GM19455 (cell line): Measurements from ENCODE around the gene NGRN.

Source experiments
- ATAC-seq: cut with Tn5 transposase; IDR thresholded peaks from one replicate; pipeline ENCODE4 v1.9.1; 2021; ENCODE audit not compliant: unreplicated experiment

The NGRN gene

DNA sequence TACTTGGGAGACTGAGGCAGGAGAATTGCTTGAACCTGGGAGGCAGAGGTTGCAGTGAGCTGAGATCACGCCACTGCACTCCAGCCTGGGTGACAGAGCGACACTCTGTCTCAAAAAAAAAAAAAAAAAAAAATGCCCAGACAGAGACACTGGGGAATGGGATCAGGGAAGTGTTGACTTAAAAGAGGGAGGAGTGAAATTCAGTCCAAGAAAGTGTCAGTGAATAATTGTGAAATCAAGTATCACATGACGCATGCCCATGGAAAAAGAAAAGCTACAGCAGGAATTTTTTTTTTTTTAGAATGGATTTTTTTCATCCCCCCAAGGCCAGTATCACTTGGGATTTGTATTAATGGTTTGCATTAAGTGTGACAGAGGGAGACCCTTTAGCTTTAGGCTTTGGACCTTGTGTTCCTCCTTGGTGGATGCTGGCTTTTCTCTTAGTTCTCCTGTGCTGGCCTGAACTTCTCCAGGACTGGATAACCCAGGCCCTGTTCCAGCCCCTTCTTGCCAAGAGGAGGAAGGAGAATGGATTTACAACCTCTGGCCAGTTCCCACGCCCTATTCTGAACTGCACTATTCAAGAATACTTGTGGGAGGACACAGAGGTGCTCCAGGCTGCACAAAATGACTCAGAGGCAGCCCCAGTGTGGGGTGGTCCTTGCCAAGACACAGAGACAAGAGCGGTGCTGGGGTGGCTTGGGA, 50.0 kb downstream of the NGRN start:
- ATAC-seq = no peak

DNA sequence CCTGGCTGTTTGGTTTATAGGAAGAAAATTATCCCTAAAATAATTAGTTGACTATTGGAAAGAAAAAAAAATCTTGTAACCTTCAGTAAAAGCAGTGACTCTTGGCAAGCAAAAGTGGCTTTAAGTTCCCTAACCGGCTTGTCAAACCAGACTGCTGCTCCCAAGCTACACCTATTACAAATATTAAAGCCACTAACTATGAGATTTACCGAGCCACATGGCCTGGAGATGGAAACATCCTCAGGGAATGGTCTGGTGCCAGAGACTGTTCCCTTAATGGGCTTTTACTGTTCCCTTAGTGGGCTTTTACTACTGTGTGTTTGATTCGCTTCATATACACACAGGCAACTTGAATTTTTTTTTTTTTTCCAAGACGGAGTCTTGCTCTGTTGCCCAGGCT, 50.7 kb downstream of the NGRN start:
- no peak for ATAC-seq

DNA sequence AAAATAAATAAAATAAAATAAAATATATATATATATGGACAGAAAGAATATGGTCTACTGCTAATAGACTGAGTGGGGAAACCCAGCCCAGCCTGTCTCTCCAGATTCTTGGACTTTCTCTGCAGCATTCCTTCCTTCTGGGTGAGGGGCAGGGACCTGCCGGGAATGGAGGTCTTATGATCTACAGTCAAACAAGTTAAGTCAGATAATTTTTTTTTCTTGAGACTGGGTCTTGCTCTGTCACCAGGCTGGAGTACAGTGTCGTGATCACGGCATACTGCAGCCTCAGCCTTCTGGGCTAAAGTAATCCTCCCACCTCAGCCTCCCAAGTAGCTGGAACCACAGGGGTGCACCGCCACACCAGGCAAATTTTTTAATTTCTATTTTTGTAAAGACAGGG, 53.1 kb downstream of the NGRN start:
- ATAC-seq = no peak

DNA sequence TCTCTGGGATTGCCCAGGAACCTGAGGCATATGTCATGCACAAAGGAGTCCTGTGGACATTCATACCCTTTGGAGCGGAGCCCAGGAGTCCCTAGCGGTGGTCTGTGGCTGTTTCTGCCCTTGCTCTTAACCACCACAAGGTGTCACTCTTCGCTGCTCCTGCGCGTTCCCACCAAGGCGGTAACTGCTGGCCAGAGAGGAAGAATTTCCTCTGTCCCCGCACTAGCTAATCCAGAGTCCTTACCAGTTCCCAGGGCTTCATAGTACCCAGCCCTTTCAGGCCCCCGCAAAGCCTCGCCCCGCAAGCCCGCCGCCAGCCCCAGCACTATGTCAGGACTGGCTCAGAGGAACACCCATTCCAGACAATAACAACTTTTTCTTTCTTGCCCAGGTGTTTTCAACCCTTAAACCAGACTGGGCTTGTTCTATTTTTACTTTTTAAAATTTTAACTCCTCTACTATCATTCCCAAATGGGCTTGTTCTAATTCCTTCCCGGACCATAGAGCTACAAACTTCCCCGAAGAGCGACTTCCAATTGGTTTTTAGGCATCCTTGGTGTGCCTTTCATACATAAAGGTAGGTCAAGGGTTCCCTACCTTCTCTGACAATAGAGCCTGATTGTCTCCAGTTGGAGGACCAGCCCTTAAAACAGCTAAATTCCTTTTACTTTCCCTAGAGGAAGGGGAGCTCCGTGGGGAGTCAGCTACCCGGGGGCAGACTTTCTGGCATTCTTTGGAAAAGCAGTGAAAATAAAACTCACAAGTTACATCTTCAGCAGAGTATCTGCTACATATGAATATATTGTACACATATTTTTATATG, 54.8 kb downstream of the NGRN start:
- ATAC-seq = no peak

DNA sequence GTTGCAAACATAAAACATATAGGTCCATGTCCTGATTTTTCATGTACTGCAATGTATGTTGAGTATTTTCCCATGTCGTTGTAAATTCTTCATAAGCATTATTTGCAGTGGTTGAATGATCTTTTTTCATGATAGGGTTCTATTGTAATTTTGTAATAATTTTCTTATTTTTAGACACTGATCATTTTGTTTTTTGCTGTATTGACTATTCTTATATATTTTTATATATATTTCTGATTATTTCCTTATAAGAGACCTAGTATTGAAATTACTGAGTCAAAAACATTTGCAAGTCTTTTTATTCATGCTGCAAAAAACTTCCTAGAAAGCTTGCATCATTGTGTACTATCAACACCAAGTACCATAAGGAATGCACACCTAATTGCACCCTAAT, 55.4 kb downstream of the NGRN start:
- ATAC-seq = no peak
